Activated B cell treated with CpG ODN at 0.5 μM for 24 hours (primary cell): ENCODE measurements around the gene SFXN3. TPM values are rescaled to one million over a fixed set of nuclear protein-coding genes. Genes with fewer than 3 reads are reported as not detected.

Source experiments
- ATAC-seq: fragments of 200-7000 bp; cut with Tn5 transposase; one replicate; pipeline ENCODE4 v1.10.0; 2021; ENCODE audit warnings: low read depth, mild to moderate bottlenecking, moderate library complexity
- CTCF ChIA-PET: fragments of 350-600 bp; sonication (Branson Sonifier 250); formaldehyde crosslinking; loops from one replicate; lab custom pipeline; 2021; ENCODE audit warnings: antibody characterized with exemption; lab: Charles Lee
- POLR2A ChIA-PET: fragments of 350-600 bp; sonication (Branson Sonifier 250); formaldehyde crosslinking; loops from one replicate; lab custom pipeline; 2021; ENCODE audit warnings: antibody characterized with exemption; lab: Charles Lee
- DNase-seq: peaks from one replicate; pipeline ENCODE4 v3.0.0; 2022
- H3K27ac Mint-ChIP-seq: one replicate; pipeline ENCODE4 v1.8.0; 2020; ENCODE audit warnings: mixed read lengths
- H3K27me3 Mint-ChIP-seq: one replicate; pipeline ENCODE4 v1.8.0; 2021; ENCODE audit warnings: mixed read lengths
- H3K36me3 Mint-ChIP-seq: one replicate; pipeline ENCODE4 v1.8.0; 2021; ENCODE audit warnings: low read depth, mixed read lengths
- H3K4me1 Mint-ChIP-seq: one replicate; pipeline ENCODE4 v1.8.0; 2021; ENCODE audit warnings: mixed read lengths
- H3K4me3 Mint-ChIP-seq: one replicate; pipeline ENCODE4 v1.8.0; 2020; ENCODE audit warnings: mild to moderate bottlenecking, mixed read lengths
- H3K9me3 Mint-ChIP-seq: one replicate; pipeline ENCODE4 v1.8.0; 2020; ENCODE audit warnings: mixed read lengths
- intact Hi-C: fragments of 100-400 bp; cut with micrococcal nuclease; formaldehyde crosslinking; loops from one replicate; pipeline ENCODE4 v1.15.1; 2024
- total RNA-seq: library from RNA; stranded (reverse); gene quantifications from 2 replicates; pipeline ENCODE4 v1.2.3, GENCODE V29; 2022
- TF ChIP-seq, protein P1 (sequence below): fragments of 200-600 bp; IDR thresholded peaks from one replicate; pipeline ENCODE4 v1.8.0; 2022; ENCODE audit warnings: antibody characterized with exemption, mild to moderate bottlenecking

The SFXN3 gene
- total RNA-seq, 1 donor from 2014 or later: 9.8 TPM

DNA sequence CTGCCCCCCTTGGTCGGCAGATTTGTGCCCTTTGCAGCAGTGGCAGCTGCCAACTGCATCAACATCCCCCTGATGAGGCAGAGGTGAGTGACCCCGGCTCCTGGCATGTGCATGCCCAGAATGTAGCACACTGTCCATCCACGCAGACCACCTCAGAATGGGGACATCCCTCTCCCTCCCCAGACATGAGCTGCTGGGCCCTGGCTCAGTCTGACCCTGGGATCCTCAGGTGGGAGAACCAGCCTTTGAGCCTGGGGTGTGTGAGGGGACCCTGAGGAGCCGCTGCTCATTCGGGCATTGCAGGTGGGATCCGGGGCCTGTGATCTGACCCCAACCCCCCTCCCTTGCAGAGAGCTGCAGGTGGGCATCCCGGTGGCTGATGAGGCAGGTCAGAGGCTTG, 5.7 kb downstream of the SFXN3 start:
- POLR2A ChIA-PET: no interaction called here
- CTCF ChIA-PET: interaction anchor here (1.1 kb wide), 1 partner anchor 24 kb away, joined by 3 read pairs; the partner anchor contains the start of gene KAZALD1
- ATAC-seq: no peak
- Mint-ChIP-seq H3K27ac (no peak overlapping the region), H3K9me3 (no peaks in the 10 kb centered on the region), H3K4me1 (peaks cover 11% of the 10 kb centered on the region), H3K4me3 (no peak overlapping the region), H3K36me3 (peaks cover 34% of the 10 kb centered on the region), H3K27me3 (no peaks in the 10 kb centered on the region)
- DNase-seq: no peak
- intact Hi-C loops: no loop called here
- TF ChIP-seq, protein P1, sequence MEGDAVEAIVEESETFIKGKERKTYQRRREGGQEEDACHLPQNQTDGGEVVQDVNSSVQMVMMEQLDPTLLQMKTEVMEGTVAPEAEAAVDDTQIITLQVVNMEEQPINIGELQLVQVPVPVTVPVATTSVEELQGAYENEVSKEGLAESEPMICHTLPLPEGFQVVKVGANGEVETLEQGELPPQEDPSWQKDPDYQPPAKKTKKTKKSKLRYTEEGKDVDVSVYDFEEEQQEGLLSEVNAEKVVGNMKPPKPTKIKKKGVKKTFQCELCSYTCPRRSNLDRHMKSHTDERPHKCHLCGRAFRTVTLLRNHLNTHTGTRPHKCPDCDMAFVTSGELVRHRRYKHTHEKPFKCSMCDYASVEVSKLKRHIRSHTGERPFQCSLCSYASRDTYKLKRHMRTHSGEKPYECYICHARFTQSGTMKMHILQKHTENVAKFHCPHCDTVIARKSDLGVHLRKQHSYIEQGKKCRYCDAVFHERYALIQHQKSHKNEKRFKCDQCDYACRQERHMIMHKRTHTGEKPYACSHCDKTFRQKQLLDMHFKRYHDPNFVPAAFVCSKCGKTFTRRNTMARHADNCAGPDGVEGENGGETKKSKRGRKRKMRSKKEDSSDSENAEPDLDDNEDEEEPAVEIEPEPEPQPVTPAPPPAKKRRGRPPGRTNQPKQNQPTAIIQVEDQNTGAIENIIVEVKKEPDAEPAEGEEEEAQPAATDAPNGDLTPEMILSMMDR: no peak

DNA sequence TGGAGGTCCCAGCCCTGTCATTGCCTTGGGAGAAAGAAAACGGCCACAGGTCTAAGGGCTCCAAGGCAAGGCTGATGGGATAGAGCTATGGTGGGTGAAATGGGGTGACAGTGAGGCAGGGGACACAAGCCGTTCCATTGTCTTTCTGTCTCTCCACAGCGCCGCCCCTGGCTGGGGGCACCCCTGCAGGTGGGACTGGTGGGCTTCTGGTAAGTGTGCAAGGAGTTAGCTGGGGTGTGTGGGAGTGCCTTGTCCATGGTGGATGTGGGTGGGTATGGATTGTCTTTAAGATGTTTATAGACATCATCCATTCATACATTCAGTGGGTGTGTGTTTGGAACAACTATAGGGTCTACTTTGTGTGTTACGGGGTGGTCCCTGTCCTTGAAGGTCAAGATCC, 7.5 kb downstream of the SFXN3 start:
- DNase-seq (no peak), ATAC-seq (no peak)
- intact Hi-C loops: no loop called here
- H3K27ac Mint-ChIP-seq: no peak overlapping the region
- no peaks in the 10 kb centered on the region for H3K9me3 Mint-ChIP-seq
- no peak overlapping the region for H3K4me3 Mint-ChIP-seq
- peaks cover 39% of the 10 kb centered on the region for H3K36me3 Mint-ChIP-seq
- TF ChIP-seq, protein P1: no peak
- POLR2A ChIA-PET: no interaction called here
- H3K27me3 Mint-ChIP-seq: no peaks in the 10 kb centered on the region
- peaks cover 13% of the 10 kb centered on the region for H3K4me1 Mint-ChIP-seq
- CTCF ChIA-PET: interaction anchor here (5.9 kb wide), 1 partner anchor 13 kb away, joined by 37 read pairs; no protein-coding TSS in a partner anchor

GRCh38 chr10:101040061-101040460, 9.0 kb downstream of the SFXN3 start:
- CTCF ChIA-PET: interaction anchor here (0.6 to 5.9 kb wide), 9 partner anchors 8 to 108 kb away, joined by 3 to 58 read pairs (median 5); partner anchors contain the start of genes KAZALD1, PDZD7 and SFXN3
- DNase-seq (no peak), ATAC-seq (no peak)
- peaks cover 39% of the 10 kb centered on the region for H3K36me3 Mint-ChIP-seq
- no peak overlapping the region for H3K4me3 Mint-ChIP-seq
- intact Hi-C loops: loop anchor here (5.0 kb wide), 1 partner anchor 252 kb away; no protein-coding TSS in a partner anchor
- H3K27ac Mint-ChIP-seq: no peak overlapping the region
- POLR2A ChIA-PET: interaction anchor here (1.2 kb wide), 1 partner anchor 29 kb away, joined by 3 read pairs; no protein-coding TSS in a partner anchor
- peaks cover 13% of the 10 kb centered on the region for H3K4me1 Mint-ChIP-seq
- H3K27me3 Mint-ChIP-seq: peaks cover 2% of the 10 kb centered on the region
- H3K9me3 Mint-ChIP-seq: no peaks in the 10 kb centered on the region
- TF ChIP-seq, protein P1: no peak

DNA sequence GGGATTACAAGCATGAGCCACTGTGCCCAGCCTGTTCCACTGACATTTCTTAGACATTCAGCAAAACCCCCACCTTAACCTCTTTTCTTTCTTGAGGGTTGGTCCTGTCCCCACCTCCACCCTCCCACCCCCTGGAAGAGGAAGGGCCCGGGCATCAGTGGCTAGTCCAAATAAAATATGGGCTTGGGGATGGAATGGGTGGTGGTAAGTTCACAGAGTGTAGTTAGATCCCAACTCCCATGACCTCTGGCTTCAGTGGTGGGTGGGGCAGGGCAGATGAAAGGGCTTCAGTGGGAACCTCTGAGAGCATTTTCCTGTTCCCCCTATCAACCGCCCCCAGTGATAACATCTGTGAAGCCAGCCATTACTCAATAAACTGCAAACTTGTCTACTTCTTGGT, 9.8 kb downstream of the SFXN3 start:
- Mint-ChIP-seq H3K36me3 (peaks cover 34% of the 10 kb centered on the region), H3K27me3 (peaks cover 2% of the 10 kb centered on the region), H3K27ac (no peak overlapping the region), H3K9me3 (no peaks in the 10 kb centered on the region), H3K4me3 (no peak overlapping the region), H3K4me1 (peaks cover 13% of the 10 kb centered on the region)
- TF ChIP-seq, protein P1: no peak
- intact Hi-C loops: loop anchor here (1.0 to 5.0 kb wide), 5 partner anchors 27 to 251 kb away; no protein-coding TSS in a partner anchor
- ATAC-seq (no peak), DNase-seq (no peak)
- ChIA-PET CTCF (interaction anchor here (0.9 to 5.9 kb wide), 8 partner anchors 9 to 403 kb away, joined by 3 to 58 read pairs (median 30); partner anchors contain the start of genes KAZALD1, PDZD7 and SFXN3), POLR2A (interaction anchor here (0.7 to 2.9 kb wide), 8 partner anchors 9 to 1015 kb away, joined by 3 to 14 read pairs (median 6); partner anchors contain the start of genes ARMH3, PDZD7 and SFXN3)

- DNase-seq (peak; percentile 48), ATAC-seq (peak; percentile 82)
- intact Hi-C loops: loop anchor here (1.0 to 5.0 kb wide), 5 partner anchors 27 to 251 kb away; no protein-coding TSS in a partner anchor
- H3K4me1 Mint-ChIP-seq: peaks cover 13% of the 10 kb centered on the region
- H3K9me3 Mint-ChIP-seq: no peaks in the 10 kb centered on the region
- peaks cover 30% of the 10 kb centered on the region for H3K36me3 Mint-ChIP-seq
- TF ChIP-seq, protein P1: peak; percentile 47
- POLR2A ChIA-PET: interaction anchor here (0.6 to 2.9 kb wide), 9 partner anchors 9 to 1014 kb away, joined by 3 to 24 read pairs (median 7); partner anchors contain the start of genes ARMH3, KAZALD1, PDZD7 and SFXN3
- H3K27me3 Mint-ChIP-seq: peaks cover 3% of the 10 kb centered on the region
- CTCF ChIA-PET: interaction anchor here (0.9 to 5.9 kb wide), 9 partner anchors 10 to 402 kb away, joined by 3 to 58 read pairs (median 24); partner anchors contain the start of genes KAZALD1, PDZD7 and SFXN3
- H3K27ac Mint-ChIP-seq: no peak overlapping the region
- H3K4me3 Mint-ChIP-seq: no peak overlapping the region
Measured at GRCh38 chr10:101041252-101041761, 10.3 kb downstream of the SFXN3 start.
